Skin of body (tissue), 2 donors: ENCODE measurements around the gene ZFP57. TPM values are rescaled to one million over a fixed set of nuclear protein-coding genes. Genes with fewer than 3 reads are reported as not detected.

Experiments used
- DNase-seq: peaks from one replicate; lab custom pipeline; 2025; lab: John Stamatoyannopoulos, UW
- total RNA-seq: library from RNA; depleted of rRNA; stranded (reverse); fragments of >200 nt; gene quantifications from one replicate; pipeline ENCODE4 v1.2.3, GENCODE V29; 2014

Gene ZFP57
- 0.59 TPM for total RNA-seq

- DNase-seq, result no peak
Observed at GRCh38 chr6:29680904-29681303, at the start of gene ZFP57. Gene ZFP57 (minus strand): TSS chr6:29681152. CDS start chr6:29677003, 4,149 bp downstream.

- no peak for DNase-seq
Observed at GRCh38 chr6:29730575-29731126, 49.7 kb upstream of the ZFP57 start.

- DNase-seq, result no peak
Observed at GRCh38 chr6:29729774-29730328, 48.9 kb upstream of the ZFP57 start.

GRCh38 chr6:29728875-29729270 lies 47.9 kb upstream of the ZFP57 start:
- no peak for DNase-seq

GRCh38 chr6:29728173-29728874 lies 47.4 kb upstream of the ZFP57 start:
- no peak for DNase-seq

GRCh38 chr6:29727637-29728036 lies 46.7 kb upstream of the ZFP57 start:
- DNase-seq, result no peak

- no peak for DNase-seq
Observed at GRCh38 chr6:29726571-29727194, 45.7 kb upstream of the ZFP57 start.

- no peak for DNase-seq
Observed at GRCh38 chr6:29726001-29726400, 45.0 kb upstream of the ZFP57 start.

- no peak for DNase-seq
Observed at GRCh38 chr6:29724937-29725869, 44.3 kb upstream of the ZFP57 start.

GRCh38 chr6:29723666-29724588 lies 43.0 kb upstream of the ZFP57 start:
- DNase-seq, result no peak

GRCh38 chr6:29723262-29723665 lies 42.3 kb upstream of the ZFP57 start, which contains the start of gene HLA-F:
Gene HLA-F (plus strand): TSS chr6:29723434. CDS start chr6:29723464, 30 bp downstream.
- DNase-seq, result peak; percentile 49

GRCh38 chr6:29720863-29721262 lies 39.9 kb upstream of the ZFP57 start:
- no peak for DNase-seq

GRCh38 chr6:29710281-29710941 lies 29.5 kb upstream of the ZFP57 start:
- no peak for DNase-seq

GRCh38 chr6:29709188-29709587 lies 28.2 kb upstream of the ZFP57 start:
- no peak for DNase-seq

- DNase-seq, result no peak
Observed at GRCh38 chr6:29708432-29709179, 27.7 kb upstream of the ZFP57 start.

- peak; percentile 4 for DNase-seq
Observed at GRCh38 chr6:29705389-29706231, 24.7 kb upstream of the ZFP57 start.

- DNase-seq, result no peak
Observed at GRCh38 chr6:29702519-29703103, 21.7 kb upstream of the ZFP57 start.
